Effector CD8-positive, alpha-beta T cell (primary cell): ENCODE data around the gene GPHB5.
"Not testable (repeated sequence)": the region's sequence is repeated elsewhere in the genome, so short reads cannot be mapped to it uniquely, and the experiment has no call there.

Source experiments
- DNase-seq: peaks from one replicate; lab custom pipeline; 2025; lab: John Stamatoyannopoulos, UW
- total RNA-seq, 4 experiments: gene quantifications; one replicate each; lab custom pipeline; 2026; lab: John Stamatoyannopoulos, UW

GPHB5 gene, protein sequence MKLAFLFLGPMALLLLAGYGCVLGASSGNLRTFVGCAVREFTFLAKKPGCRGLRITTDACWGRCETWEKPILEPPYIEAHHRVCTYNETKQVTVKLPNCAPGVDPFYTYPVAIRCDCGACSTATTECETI
- total RNA-seq: 0 reads per million in 4 experiments

DNA sequence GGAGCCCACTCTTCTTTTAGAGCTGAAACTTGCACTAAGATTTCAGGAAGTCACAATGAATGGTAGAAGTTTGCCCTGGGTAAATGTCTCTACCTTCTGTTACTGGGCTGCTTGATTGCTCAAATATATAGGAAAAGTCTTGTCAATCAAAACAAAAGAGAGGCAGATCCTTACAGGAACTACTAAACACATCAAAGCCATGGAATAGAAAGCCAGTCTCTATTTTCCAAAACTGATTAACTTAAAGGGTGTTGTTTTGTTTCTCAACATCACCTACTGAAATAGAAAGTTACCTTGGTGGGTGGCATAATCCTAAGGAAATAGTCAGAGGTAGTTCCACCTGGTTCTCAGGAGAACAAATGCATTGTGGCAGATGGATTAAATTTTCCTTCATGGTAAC, at the start of gene GPHB5:
Gene GPHB5 (minus strand): TSS at position 101 of the 400 bp plus-strand sequence. CDS start 1,086 bp downstream, outside the sequence.
- no peak for DNase-seq

- no peak for DNase-seq
Observed at GRCh38 chr14:63367742-63368364, 49.1 kb upstream of the GPHB5 start.

DNA sequence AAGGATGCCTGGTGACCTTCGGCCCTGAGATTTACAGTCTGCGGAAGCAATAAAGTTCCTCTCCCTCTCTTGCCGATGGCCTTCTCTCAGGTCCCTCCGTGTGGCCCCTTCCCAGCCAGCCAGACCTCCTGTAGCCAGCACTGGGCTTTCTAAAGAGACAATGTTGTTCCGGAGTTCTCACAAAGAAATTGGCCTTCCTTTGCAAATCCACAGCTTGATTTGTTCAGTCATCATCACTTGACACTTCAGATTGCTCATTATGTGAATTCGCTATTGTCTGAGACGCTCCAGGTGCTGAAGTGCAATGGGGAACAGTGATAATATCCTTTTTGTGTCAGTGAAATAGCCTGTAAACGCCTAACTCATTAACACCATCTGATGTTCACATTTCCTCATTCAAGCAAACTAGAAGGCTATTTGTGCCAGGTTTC, 43.7 kb upstream of the GPHB5 start:
- DNase-seq: no peak

DNA sequence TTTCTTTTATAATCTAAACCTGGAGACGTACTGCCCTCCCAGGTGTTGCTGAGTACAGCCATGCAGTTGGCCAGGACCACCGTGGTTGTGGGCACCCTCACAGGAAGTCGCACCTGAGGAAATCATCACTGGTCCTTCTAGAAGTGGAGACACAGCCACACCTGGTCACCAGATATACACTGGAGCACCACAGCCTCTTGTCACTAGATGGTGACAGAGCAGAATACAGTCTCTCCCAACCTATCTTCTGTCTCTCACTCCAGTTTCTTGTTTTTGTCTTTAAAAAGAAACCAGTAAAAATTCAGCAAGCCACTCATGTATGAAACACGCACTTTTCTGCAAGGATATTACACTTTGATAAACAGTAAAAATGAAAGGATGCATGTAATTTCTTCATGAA, 43.1 kb upstream of the GPHB5 start:
- DNase-seq: no peak

DNA sequence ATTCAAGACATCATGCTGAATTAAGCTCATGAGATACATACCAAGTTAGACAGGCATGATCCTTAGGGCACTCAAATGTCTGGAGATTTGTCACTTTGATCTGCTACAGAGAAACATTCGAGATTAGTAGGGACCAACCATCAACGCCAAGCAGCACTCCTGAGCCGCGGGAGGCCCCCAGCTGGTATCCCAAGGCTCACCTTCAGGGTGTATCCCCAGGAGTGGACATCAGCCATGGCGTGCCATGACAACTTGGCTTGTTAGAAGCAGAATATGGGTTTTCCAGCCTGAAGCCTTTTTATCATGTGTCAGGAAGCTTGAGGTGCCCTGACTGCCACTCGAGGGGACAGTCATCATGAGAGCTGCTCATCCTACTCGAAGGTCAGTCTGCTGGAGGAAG, 39.1 kb upstream of the GPHB5 start:
- DNase-seq: no peak

- no peak for DNase-seq
Observed at GRCh38 chr14:63345826-63346225, 27.1 kb upstream of the GPHB5 start.

- no peak for DNase-seq
Observed at GRCh38 chr14:63344336-63344735, 25.6 kb upstream of the GPHB5 start.

DNA sequence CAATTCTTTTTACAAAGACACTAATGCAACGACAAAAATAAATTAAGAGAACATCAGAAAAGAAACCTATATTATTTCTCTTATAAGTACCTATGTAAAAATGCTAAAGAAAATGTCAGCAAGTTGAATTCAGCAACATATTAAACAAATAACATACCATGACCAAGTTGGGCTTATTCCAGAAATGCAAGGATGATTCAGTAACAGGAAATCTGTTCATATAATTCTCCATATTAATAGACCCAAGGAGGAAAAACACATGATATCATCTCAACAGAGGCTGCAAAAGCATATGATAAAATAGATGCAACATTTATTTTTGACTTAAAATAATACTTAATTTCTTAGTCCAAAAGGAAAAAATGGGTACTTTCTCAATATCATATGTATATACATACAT, 25.1 kb upstream of the GPHB5 start:
- no peak for DNase-seq

- DNase-seq: no peak
Observed at GRCh38 chr14:63342371-63342770, 23.6 kb upstream of the GPHB5 start.

- no peak for DNase-seq
Observed at GRCh38 chr14:63328787-63329737, 10.3 kb upstream of the GPHB5 start.

GRCh38 chr14:63326840-63327239, 8.1 kb upstream of the GPHB5 start:
- no peak for DNase-seq

DNA sequence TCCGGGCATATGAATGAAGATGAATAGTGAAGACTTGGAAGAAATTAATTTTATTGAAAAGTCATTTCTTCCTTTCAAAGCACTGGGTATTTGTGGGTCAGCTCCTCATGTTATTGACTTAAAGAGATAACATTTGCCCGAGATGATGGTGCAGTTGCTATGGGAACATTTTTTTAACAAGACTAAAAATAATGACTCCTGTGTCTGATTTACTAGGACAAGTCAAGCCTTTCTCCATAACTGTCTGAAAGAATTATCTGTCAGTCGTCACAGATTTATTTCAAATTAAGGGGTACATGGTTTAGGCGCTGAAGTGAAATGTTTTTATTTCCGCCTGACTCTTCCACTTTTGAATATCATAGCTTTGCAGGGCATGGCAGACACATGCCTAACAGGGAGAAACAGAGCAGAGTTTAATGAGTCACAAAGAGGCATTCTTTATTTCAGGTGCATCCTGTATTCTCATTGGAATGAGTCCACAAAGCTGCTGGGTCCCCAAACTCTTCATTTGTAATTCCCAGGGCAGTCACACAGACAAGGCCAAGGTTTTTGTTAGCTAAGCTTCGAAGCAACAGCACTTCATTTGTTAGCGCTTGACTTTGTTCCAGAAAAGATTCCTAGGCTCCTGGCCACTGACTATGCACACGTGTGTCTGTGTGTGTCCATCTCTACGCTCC, 4.3 kb upstream of the GPHB5 start:
- no peak for DNase-seq

- no peak for DNase-seq
Observed at GRCh38 chr14:63322472-63322871, 3.7 kb upstream of the GPHB5 start.

DNA sequence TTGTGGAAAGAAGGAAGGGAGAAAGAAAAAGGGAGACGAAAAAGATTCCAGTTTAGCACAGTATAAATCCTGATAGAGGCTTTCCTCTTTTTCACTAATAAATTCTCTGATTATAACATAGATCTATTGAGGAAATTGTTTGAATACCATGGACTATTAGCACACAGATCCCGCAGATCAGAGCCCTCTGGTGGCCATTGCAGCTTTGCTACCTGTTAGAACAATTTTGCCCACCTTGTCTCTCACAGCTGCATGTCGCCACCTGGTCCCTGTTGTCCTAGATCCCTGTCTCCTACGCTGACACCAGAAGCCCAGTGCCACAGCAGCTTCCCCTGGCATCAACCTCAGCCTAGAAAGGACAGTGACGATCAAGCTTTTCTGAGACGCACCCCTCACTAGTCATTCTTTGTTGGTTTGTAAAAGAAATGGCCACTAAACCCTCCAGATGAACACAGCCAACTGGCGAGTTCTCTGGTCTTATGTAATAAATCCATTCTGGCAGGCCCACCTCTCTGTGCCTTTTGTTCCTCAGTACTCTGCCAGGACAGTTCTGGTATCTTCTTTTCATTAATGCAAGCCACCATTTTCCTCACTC, 9.9 kb downstream of the GPHB5 start:
- no peak for DNase-seq

DNA sequence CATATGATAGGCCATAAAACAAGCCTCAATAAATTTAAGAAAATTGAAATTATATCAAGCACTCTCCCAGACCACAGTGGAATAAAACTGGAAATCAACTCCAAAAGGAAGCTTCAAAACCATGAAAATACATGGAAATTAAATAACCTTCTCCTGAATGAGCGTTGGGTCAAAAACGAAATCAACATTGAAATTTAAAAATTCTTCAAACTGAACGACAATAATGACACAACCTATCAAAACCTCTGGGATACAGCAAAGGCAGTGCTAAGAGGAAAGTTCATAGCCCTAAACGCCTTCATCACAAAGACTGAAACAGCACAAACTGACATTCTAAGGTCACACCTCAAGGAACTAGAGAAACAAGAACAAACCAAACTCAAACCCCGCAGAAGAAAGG, 14.3 kb downstream of the GPHB5 start:
- not testable (repeated sequence) for DNase-seq

DNA sequence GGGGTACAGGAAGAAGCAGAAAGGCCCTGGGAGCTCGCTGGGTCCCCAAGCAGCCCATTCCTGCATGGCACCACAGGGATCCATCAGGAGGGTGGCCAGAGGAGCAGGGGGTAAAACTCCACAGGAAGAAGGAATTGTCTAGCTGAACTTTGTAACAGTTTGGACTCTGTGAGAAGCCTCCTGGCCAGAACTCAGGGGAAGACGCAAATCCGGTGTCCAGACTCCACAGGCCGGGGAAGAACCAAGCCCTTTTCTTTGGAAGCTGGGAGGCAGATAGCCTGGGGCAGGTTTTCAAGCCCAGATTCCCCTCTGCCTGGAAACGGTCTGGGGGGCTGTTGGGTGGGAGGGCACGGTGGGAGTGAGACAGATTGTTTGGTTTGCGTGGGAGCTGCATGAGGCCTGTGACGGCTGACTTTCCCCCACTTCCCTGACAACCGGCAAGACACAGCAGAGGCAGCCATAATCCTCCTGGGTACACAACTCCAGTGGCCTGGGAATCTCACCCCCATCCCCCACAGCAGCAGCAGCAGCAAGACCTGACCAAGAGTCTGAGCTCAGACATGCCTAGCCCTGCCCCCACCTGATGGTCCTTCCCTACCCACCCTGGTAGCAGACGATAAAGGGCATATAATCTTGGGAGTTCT, 16.7 kb downstream of the GPHB5 start:
- no peak for DNase-seq

GRCh38 chr14:63300854-63301253, 17.9 kb downstream of the GPHB5 start:
- DNase-seq: no peak

- no peak for DNase-seq
Observed at GRCh38 chr14:63299351-63300110, 19.2 kb downstream of the GPHB5 start.

GRCh38 chr14:63297372-63298063, 21.2 kb downstream of the GPHB5 start:
- no peak for DNase-seq

DNA sequence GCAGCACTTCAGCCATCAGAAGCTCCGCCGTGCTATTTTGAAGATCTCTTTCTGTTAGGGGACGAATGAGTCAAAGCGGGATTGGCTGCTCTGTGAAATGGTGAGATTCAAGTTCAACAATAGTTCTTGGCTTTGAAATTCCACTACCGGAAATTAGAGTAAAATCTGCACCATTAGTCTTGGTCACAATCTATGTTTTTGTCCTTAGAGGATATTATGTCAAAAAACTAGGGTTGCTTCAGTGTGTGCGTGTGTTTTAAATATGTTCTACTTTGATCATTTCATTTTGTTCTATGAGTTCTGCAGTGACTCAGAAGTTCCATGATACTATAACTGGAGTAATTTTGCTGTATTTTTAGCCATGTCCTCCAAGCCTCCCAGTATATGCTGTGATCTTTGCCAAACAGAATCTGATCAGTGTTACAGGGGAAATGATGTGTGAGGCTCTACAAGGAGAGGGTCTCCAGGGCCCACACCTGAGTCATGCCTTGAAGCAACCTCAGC, 22.6 kb downstream of the GPHB5 start:
- no peak for DNase-seq
